Spleen (tissue), 11 donors: ENCODE measurements around the gene CELF6. TPM values are rescaled to one million over a fixed set of nuclear protein-coding genes. Genes with fewer than 3 reads are reported as not detected.

Source experiments
- DNase-seq: peaks from one replicate; pipeline ENCODE4 v3.0.0-alpha.2; 2020
- H3K27ac ChIP-seq, 8 donors: fragments of 200-600 bp; sonication (generic) in 7 of 8; 1 replicate in 4 of 8; 2 replicates in 4 of 8; pipeline versions ENCODE4 v1.5.0 to v1.8.0; 2016 to 2021; ENCODE audit warnings: inconsistent platforms in 4 of 8, mild to moderate bottlenecking in 4 of 8, moderate library complexity in 1 of 8
- H3K27me3 ChIP-seq, 7 donors: fragments of 200-600 bp; sonication (generic) in 6 of 7; replicated peaks in 1 of 7; 1 replicate in 4 of 7; 2 replicates in 3 of 7; pipeline versions ENCODE4 v1.5.0 to v1.8.0; 2016 to 2021; ENCODE audit warnings: inconsistent platforms in 3 of 7, mild to moderate bottlenecking in 1 of 7
- H3K36me3 ChIP-seq, 6 donors: fragments of 200-600 bp; sonication (generic) in 5 of 6; 1 replicate in 4 of 6; 2 replicates in 2 of 6; pipeline versions ENCODE4 v1.5.0 to v1.8.0; 2016 to 2021; ENCODE audit warnings: inconsistent platforms in 2 of 6
- H3K4me1 ChIP-seq, 6 donors: fragments of 200-600 bp; sonication (generic) in 5 of 6; 1 replicate in 3 of 6; 2 replicates in 3 of 6; pipeline versions ENCODE4 v1.5.0 to v1.8.0; 2016 to 2021; ENCODE audit warnings: inconsistent platforms in 3 of 6
- H3K4me3 ChIP-seq, 8 donors: fragments of 200-600 bp; sonication (generic) in 7 of 8; 1 replicate in 4 of 8; 2 replicates in 4 of 8; pipeline versions ENCODE4 v1.5.0 to v1.8.0; 2016 to 2021; ENCODE audit warnings: inconsistent platforms in 4 of 8, mild to moderate bottlenecking in 4 of 8, moderate library complexity in 2 of 8
- H3K9me3 ChIP-seq, 8 donors: fragments of 200-600 bp; sonication (generic) in 7 of 8; 1 replicate in 4 of 8; 2 replicates in 4 of 8; pipeline versions ENCODE4 v1.5.0 to v1.8.0; 2016 to 2021; ENCODE audit warnings: inconsistent platforms in 4 of 8
- CTCF ChIP-seq, 11 experiments: fragments of 200-600 bp in 7 of 11; fragments of 450-650 bp in 4 of 11; sonication (generic) in 4 of 11; IDR thresholded peaks in 8 of 11; conservative IDR thresholded peaks in 3 of 11; 1 replicate in 7 of 11; 2 replicates in 4 of 11; pipeline versions ENCODE4 v1.4.0 to v1.8.0; 2016 to 2021; ENCODE audit warnings: antibody characterized with exemption in 11 of 11, inconsistent platforms in 4 of 11, mild to moderate bottlenecking in 1 of 11
- POLR2A ChIP-seq, 3 donors: fragments of 450-650 bp; IDR thresholded peaks; one replicate each; pipeline ENCODE4 v1.5.1; 2017; ENCODE audit warnings: antibody characterized with exemption in 3 of 3, mild to moderate bottlenecking in 1 of 3
- POLR2AphosphoS5 ChIP-seq, 3 donors: sonication (generic); formaldehyde crosslinking; IDR thresholded peaks; one replicate each; pipeline ENCODE4 v1.5.1; 2017; ENCODE audit warnings: antibody characterized with exemption in 3 of 3
- WGBS, 5 donors: extraction: QIAGEN DNeasy Blood & Tissue Kit in 3 of 5; methylation state at CpG; one replicate each; pipeline versions ENCODE4 v1.1.5 to v1.1.7; 2013 to 2018; 5-methylcytosine and 5-hydroxymethylcytosine counted together
- intact Hi-C: fragments of 100-400 bp; cut with DNase I; formaldehyde crosslinking; loops from one replicate; pipeline ENCODE4 v1.15.0; 2023; ENCODE audit warnings: low total_unique reads
- polyA plus RNA-seq, 3 donors: library from polyadenylated mRNA; stranded (reverse); fragments of 200-250 nt; gene quantifications; one replicate each; pipeline ENCODE4 v1.2.1, GENCODE V29; 2013
- total RNA-seq, 7 donors: library from RNA; depleted of rRNA in 3 of 7; stranded (reverse); fragments of >200 nt in 3 of 7; fragmentation: NEBNext Ultra II Directional in 4 of 7; extraction: Animal tissue kit (Norgen Biotek cat#: 25700) in 4 of 7; gene quantifications; one replicate each; pipeline versions ENCODE4 v1.1.0 to v1.2.1, GENCODE V29; 2016 to 2021
- donor health status: healthy with polysubstance abuse.
- donor health status: DM: no; HTN: no; CAD: no; lungs with moderate emphysema.
- donor health status: DM: no; HTN: no; CAD: no.
- donor health status: Bipolar disorder and iron deficiency.
- donor health status: healthy.
- donor health status: DM: no; HTN: no; CAD: no.
- donor health status: DM: yes; HTN: yes; CAD: no.

Gene CELF6
- total and polyA plus RNA-seq, 10 donors = 1.7 to 9.2 (median 3.8) TPM

- Histone ChIP-seq H3K27ac (peak overlapping the region in 3 of 8 donors; percentile 31 to 69 (median 51)), H3K9me3 (peaks cover 0 to 5% (median 0%) of the 10 kb centered on the region in 8 donors), H3K36me3 (peaks cover 0 to 80% (median 11%) of the 10 kb centered on the region in 6 donors), H3K27me3 (no peaks in the 10 kb centered on the region), H3K4me1 (peaks cover 0 to 17% (median 7%) of the 10 kb centered on the region in 6 donors), H3K4me3 (no peak overlapping the region)
- intact Hi-C loops = no loop called here
- 54 to 82% (median 69%) methylated on average over 9 of the region's 9 CpGs for WGBS, 5 donors
- no peak for TF ChIP-seq POLR2A (IDR thresholded peaks at IDR 0.05)
- peak in 1 of 3 donors; percentile 50 for TF ChIP-seq POLR2AphosphoS5 (IDR thresholded peaks at IDR 0.05)
- DNase-seq = no peak
Measured at GRCh38 chr15:72338617-72339321, 18.8 kb upstream of the CELF6 start.

GRCh38 chr15:72338148-72338547, 18.2 kb upstream of the CELF6 start:
- TF ChIP-seq CTCF (IDR thresholded peaks at IDR 0.05 in 8 of 11, conservative IDR thresholded peaks at IDR 0.05 in 3 of 11) (no peak), POLR2A (IDR thresholded peaks at IDR 0.05) (no peak), POLR2AphosphoS5 (IDR thresholded peaks at IDR 0.05) (no peak)
- Histone ChIP-seq H3K36me3 (peaks cover 0 to 77% (median 5%) of the 10 kb centered on the region in 6 donors), H3K4me1 (peaks cover 0 to 17% (median 7%) of the 10 kb centered on the region in 6 donors), H3K27ac (peak overlapping the region in 3 of 8 donors; percentile 31 to 69 (median 51)), H3K27me3 (no peaks in the 10 kb centered on the region), H3K9me3 (peaks cover 0 to 5% (median 0%) of the 10 kb centered on the region in 8 donors), H3K4me3 (no peak overlapping the region)
- DNase-seq = no peak
- 93 to 100% (median 97%) methylated on average over 2 of the region's 2 CpGs for WGBS, 5 donors
- intact Hi-C loops = no loop called here

GRCh38 chr15:72334842-72335241, 14.9 kb upstream of the CELF6 start:
- WGBS, 5 donors = 93 to 98% (median 97%) methylated on average over 2 of the region's 2 CpGs
- no peak for DNase-seq
- H3K9me3 ChIP-seq = peaks cover 0 to 5% (median 0%) of the 10 kb centered on the region in 8 donors

GRCh38 chr15:72331021-72331420, 11.1 kb upstream of the CELF6 start:
- Histone ChIP-seq H3K9me3 (peaks cover 0 to 5% (median 0%) of the 10 kb centered on the region in 8 donors), H3K27me3 (no peaks in the 10 kb centered on the region), H3K4me1 (no peaks in the 10 kb centered on the region), H3K36me3 (peaks cover 0 to 87% (median 6%) of the 10 kb centered on the region in 6 donors), H3K27ac (no peak overlapping the region), H3K4me3 (no peak overlapping the region)
- intact Hi-C loops = no loop called here
- DNase-seq = no peak
- WGBS, 5 donors = 89 to 98% (median 94%) methylated on average over 3 of the region's 3 CpGs
- TF ChIP-seq POLR2A (IDR thresholded peaks at IDR 0.05) = no peak
- TF ChIP-seq CTCF (IDR thresholded peaks at IDR 0.05 in 8 of 11, conservative IDR thresholded peaks at IDR 0.05 in 3 of 11) = no peak
- no peak for TF ChIP-seq POLR2AphosphoS5 (IDR thresholded peaks at IDR 0.05)

More at GRCh38 chr15:72334842-72335241, 14.9 kb upstream of the CELF6 start:
- H3K27me3 ChIP-seq = no peaks in the 10 kb centered on the region
- H3K4me1 ChIP-seq = peaks cover 0 to 11% (median 5%) of the 10 kb centered on the region in 6 donors
- no peak overlapping the region for H3K4me3 ChIP-seq
- intact Hi-C loops = no loop called here
- no peak overlapping the region for H3K27ac ChIP-seq
- no peak for TF ChIP-seq POLR2A (IDR thresholded peaks at IDR 0.05)
- TF ChIP-seq POLR2AphosphoS5 (IDR thresholded peaks at IDR 0.05) = no peak
- TF ChIP-seq CTCF (IDR thresholded peaks at IDR 0.05 in 8 of 11, conservative IDR thresholded peaks at IDR 0.05 in 3 of 11) = no peak
- peaks cover 0 to 82% (median 0%) of the 10 kb centered on the region in 6 donors for H3K36me3 ChIP-seq
